Parathyroid adenoma (tissue), 2 donors: ENCODE results near the gene SLF2.

Experiments
- H2AFZ ChIP-seq: fragments of 300-600 bp; sonication (generic); one replicate; pipeline ENCODE4 v1.7.0; 2017; ENCODE audit warnings: antibody characterized with exemption, mild to moderate bottlenecking
- H3K27ac ChIP-seq: fragments of 300-600 bp; sonication (generic); one replicate; pipeline ENCODE4 v1.7.0; 2017
- H3K27me3 ChIP-seq: fragments of 300-600 bp; sonication (generic); one replicate; pipeline ENCODE4 v1.7.0; 2017; ENCODE audit warnings: low read length; ENCODE audit not compliant: control insufficient read depth, insufficient read depth
- H3K36me3 ChIP-seq: fragments of 300-600 bp; sonication (generic); one replicate; pipeline ENCODE4 v1.7.0; 2017; ENCODE audit warnings: low read length; ENCODE audit not compliant: control insufficient read depth, insufficient read depth
- H3K4me1 ChIP-seq: fragments of 300-600 bp; sonication (generic); one replicate; pipeline ENCODE4 v1.7.0; 2017; ENCODE audit warnings: control low read depth
- H3K4me2 ChIP-seq: fragments of 300-600 bp; sonication (generic); one replicate; pipeline ENCODE4 v1.7.0; 2017; ENCODE audit warnings: low read length
- H3K4me3 ChIP-seq: fragments of 300-600 bp; sonication (generic); one replicate; pipeline ENCODE4 v1.7.0; 2017; ENCODE audit warnings: low read depth, low read length
- H3K79me2 ChIP-seq: fragments of 300-600 bp; sonication (generic); one replicate; pipeline ENCODE4 v1.7.0; 2017; ENCODE audit warnings: control low read depth
- H3K9ac ChIP-seq: fragments of 300-600 bp; sonication (generic); one replicate; pipeline ENCODE4 v1.7.0; 2017; ENCODE audit warnings: mild to moderate bottlenecking
- H3K9me3 ChIP-seq: fragments of 300-600 bp; sonication (generic); one replicate; pipeline ENCODE4 v1.7.0; 2017; ENCODE audit warnings: low read length; ENCODE audit not compliant: control insufficient read depth
- CTCF ChIP-seq: fragments of 300-600 bp; sonication (generic); IDR thresholded peaks from one replicate; pipeline ENCODE4 v1.7.0; 2017; ENCODE audit warnings: antibody characterized with exemption, mild to moderate bottlenecking
- donor health status: primary hyperparathyroidism.

SLF2 gene

DNA sequence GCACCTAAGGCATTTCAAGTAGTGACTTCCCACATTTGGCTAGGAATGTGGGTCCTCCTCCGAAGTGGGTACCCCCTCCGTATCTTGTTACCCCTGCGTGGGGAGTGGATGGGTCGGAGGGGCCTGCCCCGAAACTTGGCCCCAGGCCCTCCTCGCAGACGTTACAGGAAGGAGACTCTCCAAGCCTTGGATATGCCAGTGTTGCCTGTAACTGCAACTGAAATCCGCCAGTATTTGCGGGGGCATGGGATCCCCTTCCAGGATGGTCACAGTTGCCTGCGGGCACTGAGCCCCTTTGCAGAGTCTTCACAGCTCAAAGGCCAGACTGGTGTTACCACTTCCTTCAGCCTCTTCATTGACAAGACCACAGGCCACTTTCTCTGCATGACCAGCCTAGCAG, 75.4 kb downstream of the SLF2 start:
- H3K4me3 ChIP-seq: peak overlapping the region; percentile 94
- no peak for TF ChIP-seq CTCF
- H3K9ac ChIP-seq: no peak overlapping the region
- H3K27me3 ChIP-seq: no peaks in the 10 kb centered on the region
- H2AFZ ChIP-seq: no peak overlapping the region
- H3K9me3 ChIP-seq: no peaks in the 10 kb centered on the region
- peaks cover 6% of the 10 kb centered on the region for H3K4me1 ChIP-seq
- H3K4me2 ChIP-seq: peak overlapping the region; percentile 93
- H3K79me2 ChIP-seq: peaks cover 20% of the 10 kb centered on the region
- no peaks in the 10 kb centered on the region for H3K36me3 ChIP-seq
- H3K27ac ChIP-seq: no peak overlapping the region

- Histone ChIP-seq H3K4me1 (peaks cover 6% of the 10 kb centered on the region), H3K9ac (no peak overlapping the region), H3K9me3 (no peaks in the 10 kb centered on the region), H3K36me3 (no peaks in the 10 kb centered on the region), H3K27me3 (no peaks in the 10 kb centered on the region), H3K27ac (no peak overlapping the region), H3K4me3 (no peak overlapping the region), H3K4me2 (no peak overlapping the region), H3K79me2 (peaks cover 20% of the 10 kb centered on the region), H2AFZ (no peak overlapping the region)
- no peak for TF ChIP-seq CTCF
Measured at GRCh38 chr10:100989088-100989487, 76.3 kb downstream of the SLF2 start.

DNA sequence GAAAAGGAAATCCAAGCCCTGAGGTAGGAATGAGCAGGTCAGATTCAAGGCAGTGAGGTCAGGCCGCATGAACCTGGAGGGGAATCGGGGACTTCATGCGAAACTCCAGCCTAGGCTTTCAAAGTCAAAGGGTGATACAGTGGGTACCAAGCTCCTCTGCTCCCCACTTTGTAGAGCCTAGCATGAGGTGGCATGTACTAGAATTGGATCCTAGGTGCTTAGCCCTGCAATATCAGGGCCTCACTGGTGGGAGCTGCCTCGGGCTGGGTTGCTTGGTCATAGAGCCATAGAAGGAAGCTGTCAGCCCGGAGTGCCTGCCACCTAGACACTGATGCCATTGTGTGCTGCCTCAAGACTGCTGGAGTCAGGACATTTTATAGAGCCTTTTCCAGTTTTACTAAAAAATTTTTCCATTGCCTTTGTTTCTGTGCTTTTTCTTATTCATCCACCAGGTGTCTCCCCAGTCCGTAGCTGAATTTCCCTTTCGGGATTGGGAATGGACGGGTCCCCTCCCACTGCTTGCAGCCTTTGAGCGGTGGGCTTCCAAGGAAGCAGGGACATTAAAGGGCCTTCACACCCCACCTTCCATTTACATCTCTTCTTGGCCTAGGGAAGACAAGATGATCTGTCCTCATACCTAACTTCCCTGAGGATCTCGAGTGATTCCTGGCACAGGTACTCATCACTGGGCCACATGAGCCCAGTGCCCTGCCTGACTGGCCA, 81.4 kb downstream of the SLF2 start:
- Histone ChIP-seq H3K27ac (no peak overlapping the region), H2AFZ (no peak overlapping the region), H3K4me3 (no peak overlapping the region), H3K27me3 (no peaks in the 10 kb centered on the region), H3K9me3 (no peaks in the 10 kb centered on the region), H3K4me1 (peaks cover 9% of the 10 kb centered on the region), H3K9ac (no peak overlapping the region), H3K79me2 (peaks cover 8% of the 10 kb centered on the region), H3K4me2 (no peak overlapping the region), H3K36me3 (no peaks in the 10 kb centered on the region)
- TF ChIP-seq CTCF: peak; percentile 75

- H3K79me2 ChIP-seq: peaks cover 3% of the 10 kb centered on the region
- H3K4me2 ChIP-seq: no peak overlapping the region
- TF ChIP-seq CTCF: no peak
- no peaks in the 10 kb centered on the region for H3K27me3 ChIP-seq
- H3K9ac ChIP-seq: no peak overlapping the region
- H3K36me3 ChIP-seq: no peaks in the 10 kb centered on the region
- no peak overlapping the region for H3K4me3 ChIP-seq
- no peaks in the 10 kb centered on the region for H3K9me3 ChIP-seq
- H3K27ac ChIP-seq: no peak overlapping the region
- H2AFZ ChIP-seq: no peak overlapping the region
- H3K4me1 ChIP-seq: peaks cover 9% of the 10 kb centered on the region
Measured at GRCh38 chr10:100995181-100995580, 82.4 kb downstream of the SLF2 start.
